Activated CD4-positive, alpha-beta T cell treated with anti-CD3 and anti-CD28 coated beads, Interleukin-2, amount 50 U/mL, for 16 hours (primary cell): Measurements from ENCODE around the gene FYN.
"Not testable (repeated sequence)": the region's sequence is repeated elsewhere in the genome, so short reads cannot be mapped to it uniquely, and the experiment has no call there.

ENCODE experiments used
- DNase-seq: peaks from one replicate; pipeline ENCODE4 v3.0.0-alpha.2; 2020

FYN gene

DNA sequence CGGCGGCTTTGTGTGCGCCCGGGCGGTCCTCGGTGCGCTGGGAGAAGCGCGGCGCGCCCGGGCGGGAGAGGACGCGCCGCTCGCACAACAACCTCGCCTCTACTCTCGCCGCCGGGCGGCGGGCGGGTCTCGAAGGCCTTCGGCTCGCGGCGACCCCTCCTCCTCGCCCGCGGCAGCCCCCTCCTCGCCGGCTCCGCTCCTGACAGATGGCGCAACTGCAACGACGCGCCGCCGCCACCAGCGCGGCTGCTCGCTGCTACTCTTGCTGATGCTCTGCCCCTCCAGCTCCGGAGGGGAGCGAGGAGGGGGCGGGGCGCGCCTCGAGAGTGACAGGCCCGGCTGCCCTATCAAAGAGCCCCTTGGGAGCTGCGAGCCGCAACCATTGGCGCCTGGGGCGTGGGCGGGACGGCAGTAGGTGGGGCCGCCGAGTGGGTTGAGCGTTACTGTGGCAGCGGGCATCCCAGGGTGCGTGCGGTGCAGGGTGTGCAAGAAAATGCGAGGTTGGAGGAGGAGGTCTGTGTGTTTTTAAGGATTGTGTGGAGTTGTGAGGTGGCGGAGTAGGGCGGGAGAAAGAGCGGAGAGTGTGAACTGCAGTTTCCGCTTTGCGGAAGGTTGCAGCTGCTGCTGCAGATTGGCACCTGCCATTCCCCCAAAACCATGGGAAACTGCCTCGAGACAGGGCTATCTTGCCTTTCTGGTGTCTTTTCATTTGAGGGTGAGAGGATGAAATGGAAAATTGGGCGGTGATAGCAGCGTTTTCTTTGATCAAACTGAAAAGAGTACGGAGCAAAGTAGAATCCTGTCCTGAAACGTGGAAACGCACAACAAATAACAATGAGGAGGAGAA, at the start of gene FYN:
Gene FYN, minus strand, starts transcription at position 275 of the 847 bp plus-strand sequence. CDS start 153,401 bp downstream, outside the sequence.
- peak; percentile 98 for DNase-seq

DNA sequence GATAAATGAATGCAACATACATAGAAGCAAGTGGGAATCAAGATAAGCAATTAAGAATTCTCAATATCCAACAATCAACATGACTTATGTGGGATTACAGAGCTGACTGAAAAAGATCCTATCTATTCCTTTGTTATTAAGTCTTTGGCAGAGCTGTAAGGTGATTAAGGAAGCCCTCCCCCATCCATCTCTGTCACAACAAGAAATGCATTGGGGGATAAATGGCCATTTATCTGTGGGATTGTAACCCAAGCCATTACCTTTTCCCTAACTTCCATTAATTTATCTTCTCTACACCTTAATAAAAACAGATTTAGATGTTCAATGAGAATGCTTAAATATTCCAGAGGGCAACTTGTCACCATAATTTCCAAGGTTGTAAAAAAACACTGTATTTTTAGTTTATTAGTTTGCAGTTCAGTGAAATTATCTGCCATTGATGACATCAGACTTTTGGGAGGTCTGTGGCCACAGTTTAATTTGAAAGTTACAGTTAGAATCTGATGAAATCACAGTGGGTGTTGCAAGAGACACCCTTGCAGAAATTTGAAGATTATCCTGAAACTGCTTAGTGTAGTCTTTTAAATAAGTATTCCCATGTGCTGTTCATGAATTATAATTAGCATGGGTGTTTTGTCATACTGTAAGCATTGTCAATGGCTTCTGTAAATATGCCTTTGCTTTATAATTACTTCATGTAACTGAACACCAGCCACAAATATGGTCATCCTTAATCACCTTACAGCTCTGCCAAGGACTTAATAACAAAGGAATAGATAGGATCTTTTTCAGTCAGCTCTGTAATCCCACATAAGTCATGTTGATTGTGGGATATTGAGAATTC, 49.4 kb upstream of the FYN start:
- no peak for DNase-seq

DNA sequence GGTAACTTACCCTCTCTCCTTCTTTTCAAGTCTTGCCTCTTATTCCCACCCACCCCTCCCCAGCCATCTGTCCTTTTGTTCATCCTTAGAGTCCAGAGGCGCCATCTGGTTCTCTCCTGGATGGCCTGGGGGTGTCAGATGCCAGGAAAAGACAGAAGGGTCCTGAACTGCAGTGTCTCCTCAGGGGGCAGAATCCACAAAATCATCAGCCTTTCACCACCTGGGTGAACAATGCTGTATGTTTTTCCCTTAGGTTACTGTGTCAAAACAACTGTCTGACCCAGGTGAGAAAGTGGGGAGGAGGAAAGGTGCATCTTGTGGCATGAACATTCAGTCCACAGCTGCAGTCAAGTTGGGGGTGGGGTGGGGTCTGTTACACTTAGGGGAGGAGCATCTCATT, 47.9 kb upstream of the FYN start:
- DNase-seq = no peak

DNA sequence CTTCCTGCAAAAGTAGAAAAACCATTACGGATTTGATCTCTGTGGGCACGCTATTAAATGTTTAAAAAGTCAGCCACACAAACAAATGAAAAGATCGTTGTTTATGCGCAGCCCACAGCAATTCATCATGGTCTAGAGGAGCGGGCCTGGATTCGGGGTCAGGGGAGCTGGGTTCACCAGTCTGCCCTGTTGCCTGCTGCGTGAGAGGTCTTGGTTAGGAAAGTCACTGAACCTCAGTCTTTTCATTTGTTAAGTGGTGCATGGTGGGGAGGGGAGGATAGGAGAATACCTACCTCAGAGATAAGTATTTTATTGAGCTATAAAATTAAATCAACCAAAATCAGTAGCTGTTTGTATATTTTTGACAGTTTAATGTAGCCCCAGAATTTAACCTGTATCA, 47.3 kb upstream of the FYN start:
- no peak for DNase-seq

DNA sequence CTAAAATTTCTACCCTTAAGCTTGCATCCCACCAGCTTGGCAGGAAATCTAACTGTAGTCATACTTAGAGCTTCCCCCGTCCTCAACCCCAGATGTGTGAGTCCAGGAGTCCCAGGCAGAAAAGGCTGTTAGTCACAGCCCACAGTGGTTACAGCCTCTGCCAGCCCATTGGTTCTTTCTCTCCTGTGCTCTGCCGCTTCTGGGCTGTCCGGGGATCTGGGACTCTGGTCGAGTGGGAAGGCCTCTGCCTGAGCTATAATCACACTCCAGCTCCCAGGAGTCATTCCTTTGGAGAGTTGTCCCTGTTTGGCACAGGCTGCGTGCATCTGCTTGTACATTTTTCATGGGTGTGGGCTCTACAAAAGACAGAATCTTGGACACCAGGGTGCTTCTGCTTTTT, 45.6 kb upstream of the FYN start:
- no peak for DNase-seq

DNA sequence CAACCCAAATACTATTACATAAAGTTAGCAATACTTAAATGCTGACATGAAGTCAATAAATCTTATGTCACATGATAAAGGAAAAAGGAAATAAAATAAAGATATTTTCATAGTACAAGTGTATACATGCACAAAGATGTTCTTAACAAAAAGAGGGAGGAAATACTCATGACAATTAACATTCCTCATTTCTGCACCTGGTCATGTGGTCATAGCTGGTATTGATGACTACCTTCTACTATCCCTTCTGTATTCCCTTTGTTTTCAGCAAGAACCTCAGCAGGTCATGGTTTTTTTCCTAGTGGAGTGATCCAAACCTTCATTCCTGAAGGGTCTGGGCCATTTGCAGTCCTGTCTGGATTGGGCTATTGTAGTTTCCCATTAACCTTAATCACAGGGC, 43.5 kb upstream of the FYN start:
- no peak for DNase-seq

DNA sequence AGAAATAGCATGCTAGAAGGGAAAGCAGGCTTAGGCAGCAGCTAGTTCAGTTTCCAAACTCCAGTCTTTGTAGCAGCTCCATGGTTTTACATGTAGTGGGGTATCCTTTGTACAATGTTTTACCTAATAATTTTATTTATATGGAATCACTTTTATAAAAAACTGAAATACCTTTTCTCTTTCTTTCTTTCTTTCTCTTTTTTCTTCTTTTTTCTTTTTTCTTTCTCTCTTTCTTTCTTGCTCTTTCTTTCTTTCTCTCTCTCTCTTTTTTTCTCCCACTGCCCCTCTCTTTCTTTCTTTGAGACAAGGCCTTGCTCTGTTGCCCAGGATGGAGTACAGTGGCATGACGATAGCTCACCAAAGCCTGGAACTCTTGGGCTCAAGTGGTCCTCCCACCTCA, 41.4 kb upstream of the FYN start:
- no peak for DNase-seq

DNA sequence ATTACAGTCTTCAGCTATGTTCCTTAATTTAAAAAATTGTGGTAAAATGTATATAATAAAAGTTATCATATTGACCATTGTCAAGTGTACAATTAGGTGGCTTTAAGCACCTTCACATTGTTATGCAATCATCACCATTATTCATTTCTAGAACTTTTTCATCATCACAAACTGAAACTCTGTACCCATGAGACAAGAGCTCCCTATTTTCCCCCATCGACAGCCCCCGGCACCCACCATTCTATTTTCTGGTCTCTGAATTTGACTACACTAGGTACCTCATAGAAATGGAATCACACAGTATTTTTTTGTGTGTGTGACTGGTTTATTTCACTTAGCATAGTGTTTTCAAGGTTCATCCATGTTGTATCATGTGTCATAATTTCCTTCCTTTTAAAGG, 39.7 kb upstream of the FYN start:
- DNase-seq = peak; percentile 22

DNA sequence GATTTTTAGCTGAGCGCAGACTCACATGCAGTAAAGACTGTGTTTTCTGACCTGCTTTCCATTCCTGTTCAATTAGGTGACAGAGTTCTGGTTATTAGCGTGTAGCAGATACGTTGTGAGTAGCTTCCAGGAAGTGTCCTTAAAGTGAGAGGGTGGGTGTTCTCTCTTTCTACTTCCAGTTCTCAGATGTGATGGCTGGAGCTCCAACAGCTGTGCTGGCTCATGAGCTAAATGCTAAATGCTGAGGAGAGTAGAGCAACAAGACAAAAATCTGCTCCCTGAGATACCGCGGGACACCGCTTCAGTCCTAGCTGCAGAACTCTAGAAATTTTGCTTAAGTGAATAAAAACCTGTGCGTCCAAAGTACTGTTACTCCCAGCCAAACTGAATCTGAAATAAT, 38.2 kb upstream of the FYN start:
- DNase-seq = no peak

DNA sequence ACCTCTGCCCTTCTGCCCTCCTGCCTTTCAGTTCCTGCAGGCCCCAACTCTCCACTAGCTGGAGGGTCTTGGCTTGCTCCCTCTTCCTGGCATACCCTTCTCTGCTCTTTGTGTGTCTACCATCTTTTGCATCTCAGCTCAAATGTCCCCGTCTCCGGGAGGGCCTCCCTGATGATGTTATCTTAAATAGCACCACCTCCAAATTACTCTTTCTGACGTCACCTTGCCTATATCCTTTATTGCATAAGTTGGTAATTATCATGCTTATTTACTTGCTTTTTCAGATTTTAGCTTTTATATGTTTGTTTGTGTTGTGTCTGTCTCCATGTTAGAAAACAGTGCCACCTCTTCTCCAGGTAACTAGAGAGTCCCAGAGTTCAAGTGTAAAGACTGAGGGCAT, 36.0 kb upstream of the FYN start:
- DNase-seq = no peak

DNA sequence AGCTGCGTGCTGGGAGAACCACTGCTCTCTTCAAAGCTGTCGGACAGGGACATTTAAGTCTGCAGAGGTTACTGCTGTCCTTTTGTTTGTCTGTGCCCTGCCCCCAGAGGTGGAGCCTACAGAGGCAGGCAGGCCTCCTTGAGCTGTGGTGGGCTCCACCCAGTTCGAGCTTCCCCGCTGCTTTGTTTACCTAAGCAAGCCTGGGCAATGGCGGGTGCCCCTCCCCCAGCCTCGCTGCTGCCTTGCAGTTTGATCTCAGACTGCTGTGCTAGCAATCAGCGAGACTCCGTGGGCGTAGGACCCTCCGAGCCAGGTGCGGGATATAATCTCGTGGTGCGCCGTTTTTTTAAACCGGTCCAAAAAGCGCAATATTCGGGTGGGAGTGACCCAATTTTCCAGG, 35.1 kb upstream of the FYN start:
- DNase-seq = not testable (repeated sequence)

DNA sequence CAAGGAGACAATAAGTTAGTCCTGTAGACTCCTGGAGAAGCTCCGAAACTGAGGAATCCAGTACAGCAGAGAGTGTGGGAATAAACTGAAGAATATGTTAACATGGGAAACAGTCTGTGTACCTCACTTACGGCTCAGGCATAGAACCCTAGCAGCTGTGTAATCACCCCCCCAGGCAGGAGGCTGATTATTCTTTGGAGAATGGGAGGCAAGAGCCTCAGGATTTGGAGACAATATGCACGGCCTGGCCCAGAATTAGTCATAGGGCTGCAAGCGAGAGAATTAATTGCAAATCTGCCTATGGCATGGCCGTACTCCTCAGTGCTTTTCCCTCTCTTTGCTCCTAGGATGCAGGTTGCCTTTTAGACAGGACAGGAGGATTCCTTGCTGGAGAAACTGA, 27.5 kb upstream of the FYN start:
- no peak for DNase-seq

DNA sequence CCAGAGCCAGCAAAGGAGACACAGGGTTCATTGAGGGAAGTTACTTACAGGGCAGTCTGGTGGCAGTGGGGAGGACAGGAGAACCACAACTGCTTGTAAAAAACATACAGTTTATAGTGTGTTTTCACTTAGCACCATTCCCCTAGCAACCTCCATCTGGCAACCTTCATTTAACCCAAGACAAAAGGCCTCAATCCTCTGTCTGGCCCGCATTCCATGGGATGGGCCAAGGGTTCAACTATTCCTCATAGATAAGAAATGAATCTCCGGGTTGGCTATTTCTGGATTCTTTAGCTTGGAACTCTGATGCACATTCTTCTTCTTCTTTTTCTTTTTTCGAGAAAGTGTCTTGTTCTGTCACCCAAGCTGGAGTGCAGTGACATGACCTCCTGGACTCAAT, 26.3 kb upstream of the FYN start:
- no peak for DNase-seq

DNA sequence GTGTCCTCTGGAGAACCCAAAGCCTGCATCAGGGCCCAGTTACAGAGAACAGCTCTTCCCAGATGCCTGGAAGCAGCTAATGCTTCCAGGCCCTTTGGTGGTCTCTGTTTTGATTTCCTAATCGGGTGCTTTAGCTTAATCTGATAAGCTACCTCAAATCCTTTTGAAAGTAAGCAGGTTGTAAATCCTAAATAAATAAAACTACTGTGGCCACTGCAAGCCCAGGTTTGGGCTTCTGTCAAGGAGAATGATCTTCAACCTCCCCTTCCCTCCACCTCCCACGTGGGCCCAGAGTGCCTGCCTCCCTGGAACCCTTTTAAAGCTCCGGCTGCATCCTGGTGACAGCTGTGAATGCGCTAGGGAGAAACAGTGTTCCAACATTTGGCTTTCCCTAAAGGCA, 25.2 kb upstream of the FYN start:
- no peak for DNase-seq

DNA sequence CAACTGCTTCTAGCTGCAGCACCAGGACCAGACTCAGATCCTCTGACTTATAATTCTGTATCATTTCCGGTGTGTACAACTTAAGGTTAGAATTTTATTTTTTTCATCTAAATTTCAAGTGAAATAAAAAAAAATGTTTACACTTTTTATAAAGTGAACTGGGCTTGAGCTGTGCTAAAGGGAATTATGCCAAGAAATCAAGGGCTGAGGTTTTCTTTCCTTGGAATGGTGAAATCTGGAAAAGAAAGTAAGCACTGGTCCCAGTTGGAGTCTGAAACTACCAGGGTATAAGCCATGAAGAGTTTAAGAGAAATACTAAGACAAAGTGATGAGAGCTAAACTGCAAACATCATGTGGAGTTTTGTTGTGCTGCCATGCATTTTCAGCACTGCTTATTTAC, 21.7 kb upstream of the FYN start:
- DNase-seq = no peak

DNA sequence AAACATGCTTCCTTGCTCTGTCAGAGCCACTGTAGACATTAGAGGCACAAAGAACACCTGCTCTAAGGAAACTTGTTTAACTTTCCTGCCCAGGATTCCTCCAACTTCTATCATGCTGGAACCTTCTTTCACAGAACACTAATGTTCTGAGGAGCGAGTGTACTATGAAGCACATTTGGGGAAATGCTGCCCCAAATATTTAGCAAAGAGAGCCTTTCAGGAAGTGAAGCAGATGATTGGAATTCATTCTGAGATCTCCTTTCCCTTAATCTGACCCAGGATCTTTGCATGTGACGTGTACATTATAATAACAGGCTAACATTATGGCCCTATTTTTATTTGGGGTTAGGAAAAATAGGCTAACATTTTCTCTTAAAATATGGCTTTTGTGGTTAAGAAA, 21.0 kb upstream of the FYN start:
- DNase-seq = no peak

DNA sequence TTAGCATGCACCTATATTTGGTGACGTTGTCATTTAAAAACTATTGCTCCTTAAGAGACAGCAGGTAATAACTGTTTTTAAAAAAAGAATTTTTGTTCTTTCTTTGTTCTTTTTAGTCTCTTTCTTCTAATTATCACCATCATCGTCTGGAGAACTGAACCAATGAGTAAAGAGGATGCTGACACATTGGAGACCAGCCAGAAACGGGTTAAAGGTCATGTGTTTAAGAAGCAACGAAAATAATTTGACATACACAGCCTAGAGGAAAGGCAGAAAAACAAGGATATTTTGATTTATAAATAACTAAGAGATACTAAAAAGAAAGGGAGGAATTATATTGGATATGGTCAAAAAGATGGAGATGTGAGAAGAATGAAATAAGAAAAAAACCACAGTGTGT, 19.2 kb upstream of the FYN start:
- no peak for DNase-seq

DNA sequence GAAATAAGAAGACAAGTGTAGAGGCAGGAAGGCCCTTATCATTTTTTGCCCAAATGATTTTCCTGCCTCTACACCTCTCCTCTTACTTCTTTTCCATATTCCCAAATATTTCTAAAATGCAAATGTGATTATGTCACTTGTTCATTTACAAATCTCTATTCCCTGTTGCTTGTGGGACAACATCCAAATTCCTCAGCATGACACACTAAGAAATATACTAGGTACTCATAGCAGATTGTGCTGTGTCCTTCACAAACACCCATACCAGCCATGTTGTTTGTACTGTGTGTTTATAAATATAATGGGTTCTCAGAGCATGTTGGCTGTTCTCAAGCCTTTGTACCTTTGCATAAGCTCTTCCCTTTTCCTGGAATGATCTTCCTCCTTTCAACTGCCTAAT, 17.7 kb upstream of the FYN start:
- no peak for DNase-seq

DNA sequence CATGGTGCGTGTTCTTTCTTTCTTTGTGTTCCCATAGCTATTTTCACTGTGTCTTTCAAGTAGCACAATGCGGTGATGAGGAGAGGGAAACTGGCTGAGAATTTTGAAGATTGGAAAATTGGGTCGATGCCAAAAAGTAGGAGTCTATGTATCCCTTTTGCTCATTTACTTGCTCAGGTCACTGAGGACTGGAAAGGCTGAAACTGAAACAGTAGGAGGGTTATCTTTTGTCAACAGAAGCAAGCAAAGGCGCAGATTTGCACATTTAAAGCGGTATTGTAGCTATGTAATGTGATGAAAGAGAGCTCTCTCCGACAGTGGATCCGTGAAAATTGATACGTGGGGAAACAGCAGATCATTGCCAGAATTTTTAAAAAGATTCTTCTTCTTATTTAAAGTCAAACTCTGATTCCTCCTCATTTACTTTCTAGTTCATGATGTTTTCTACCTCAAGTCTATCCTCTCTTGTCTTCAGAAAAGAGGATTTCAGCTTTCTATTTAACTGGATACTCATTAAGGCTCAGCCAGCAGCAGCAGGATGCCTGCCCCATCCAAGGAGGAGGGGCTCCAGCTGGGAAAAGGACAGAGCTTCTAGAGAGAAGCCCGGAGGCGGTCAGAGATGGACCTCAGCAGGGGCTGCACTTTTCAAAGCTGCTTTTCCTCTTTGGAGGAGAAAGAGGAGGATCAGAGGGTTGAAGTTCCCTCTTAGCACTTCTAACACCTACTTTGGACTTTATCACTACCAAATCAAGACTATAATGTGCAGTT, 15.9 kb upstream of the FYN start:
- no peak for DNase-seq

DNA sequence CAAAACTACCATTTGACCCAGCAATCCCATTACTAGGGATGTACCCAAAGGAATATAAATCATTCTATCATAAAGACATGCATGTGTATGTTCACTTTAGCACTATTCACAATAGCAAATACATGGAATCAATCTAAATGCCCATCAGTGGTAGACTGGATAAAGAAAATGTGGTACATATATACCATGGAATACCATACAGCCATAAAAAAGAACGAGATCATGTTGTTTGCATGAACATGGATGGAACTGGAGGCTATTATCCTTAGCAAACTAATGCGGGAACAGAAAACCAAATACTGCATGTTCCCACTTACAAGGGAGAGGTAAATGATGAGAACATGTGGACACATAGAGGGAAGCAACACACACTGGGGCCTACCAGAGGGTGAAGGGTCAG, 13.5 kb upstream of the FYN start:
- DNase-seq = not testable (repeated sequence)

DNA sequence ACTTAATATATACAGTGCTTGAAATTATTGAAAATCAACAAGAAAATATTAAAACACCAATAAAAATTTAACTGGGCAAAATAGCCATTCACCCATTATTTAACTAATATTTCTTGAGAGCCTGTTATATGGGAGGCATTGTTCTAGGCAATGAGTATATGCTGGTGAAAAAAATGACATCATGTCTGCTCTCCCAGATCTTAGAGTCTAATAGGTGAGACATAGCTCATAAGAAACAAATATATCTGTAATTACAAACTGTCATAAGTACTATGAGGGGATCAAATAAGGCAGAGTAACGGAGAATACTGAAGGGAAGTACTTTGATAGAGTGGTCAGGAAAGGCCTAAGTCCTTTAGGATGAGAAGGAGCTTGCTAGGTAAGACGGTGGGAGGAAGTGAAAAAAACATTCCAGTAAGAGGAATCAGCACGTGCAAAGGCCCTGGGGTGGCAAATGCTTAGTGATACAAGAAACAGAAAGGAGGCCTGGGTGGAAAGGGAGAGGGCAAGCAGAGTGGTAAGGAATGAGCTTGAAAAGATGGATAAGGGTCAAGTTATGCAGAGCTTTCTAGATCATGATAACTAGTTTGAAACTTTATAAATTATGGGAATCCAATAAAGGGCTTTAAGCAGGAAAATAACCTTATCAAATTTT, 12.2 kb upstream of the FYN start:
- no peak for DNase-seq

DNA sequence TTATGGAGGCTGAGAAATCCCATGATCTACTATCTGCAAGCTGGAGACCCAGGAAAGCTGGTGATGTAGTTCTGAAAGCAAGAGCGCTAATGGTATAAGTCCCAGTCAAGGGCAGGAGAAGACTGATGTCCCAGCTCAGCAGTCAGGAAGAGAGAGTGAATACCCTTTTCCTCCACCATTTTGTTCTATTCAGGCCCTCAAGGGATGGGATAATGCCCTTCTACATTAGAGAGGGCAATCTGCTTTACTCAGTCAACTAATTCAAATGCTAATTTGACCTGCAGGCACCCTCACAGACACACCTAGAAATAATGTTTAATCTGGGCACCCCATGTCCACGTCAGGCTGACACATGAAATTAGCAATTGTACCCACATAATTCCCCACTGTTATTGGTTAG, 10.8 kb upstream of the FYN start:
- no peak for DNase-seq
